Activated T-cell treated with anti-CD3 and anti-CD28 coated beads, Interleukin-2, amount 50 U/mL, for 72 hours (primary cell): ENCODE data around the gene HTRA2. TPM values are rescaled to one million over a fixed set of nuclear protein-coding genes. Genes with fewer than 3 reads are reported as not detected.
A peak's percentile ranks its signal among the peaks of the same experiment; 100 is the strongest.

ENCODE experiments used
- ATAC-seq, 2 donors: fragments of 150-1000 bp; cut with Tn5 transposase; replicated peaks in 1 of 2; 2 replicates each; pipeline ENCODE4 v1.10.0; 2021; ENCODE audit warnings: moderate library complexity in 2 of 2, mild to moderate bottlenecking in 1 of 2
- DNase-seq, 2 donors: peaks; one replicate each; pipeline ENCODE4 v3.0.0; 2021 to 2022; ENCODE audit warnings: mixed read lengths in 1 of 2
- H3K27ac Mint-ChIP-seq: one replicate; pipeline ENCODE4 v1.8.0; 2022; ENCODE audit warnings: mild to moderate bottlenecking, moderate library complexity, mixed read lengths
- H3K27me3 Mint-ChIP-seq: one replicate; pipeline ENCODE4 v1.8.0; 2022; ENCODE audit warnings: low read depth, mixed read lengths
- H3K36me3 Mint-ChIP-seq, 2 donors: one replicate each; pipeline ENCODE4 v1.8.0; 2022; ENCODE audit warnings: mixed read lengths in 2 of 2, mild to moderate bottlenecking in 1 of 2; ENCODE audit not compliant: insufficient read depth in 2 of 2
- H3K4me1 Mint-ChIP-seq: one replicate; pipeline ENCODE4 v1.8.0; 2022; ENCODE audit warnings: low read depth, mixed read lengths
- H3K4me3 Mint-ChIP-seq, 2 donors: one replicate each; pipeline ENCODE4 v1.8.0; 2022; ENCODE audit warnings: mild to moderate bottlenecking in 2 of 2, mixed read lengths in 2 of 2, moderate library complexity in 2 of 2
- H3K9me3 Mint-ChIP-seq, 2 donors: one replicate each; pipeline ENCODE4 v1.8.0; 2022; ENCODE audit warnings: mixed read lengths in 2 of 2
- total RNA-seq, 2 donors: library from RNA; stranded (reverse); gene quantifications; one replicate each; pipeline ENCODE4 v1.2.3, GENCODE V29; 2022

Gene HTRA2
- total RNA-seq, 2 donors from 2014 or later = 74.3 to 84.9 TPM

GRCh38 chr2:74503506-74504475, 25.9 kb upstream of the HTRA2 start:
- Mint-ChIP-seq H3K27me3 (peaks cover 54% of the 10 kb centered on the region), H3K36me3 (peaks cover 6 to 15% of the 10 kb centered on the region in 2 donors), H3K9me3 (no peaks in the 10 kb centered on the region), H3K4me1 (peaks cover 63% of the 10 kb centered on the region), H3K4me3 (peak overlapping the region; percentile 83 to 84), H3K27ac (no peak overlapping the region)
- ATAC-seq (no peak), DNase-seq (no peak)

- no peak for DNase-seq
- H3K27me3 Mint-ChIP-seq = peaks cover 51% of the 10 kb centered on the region
- peak overlapping the region; percentile 8 for H3K27ac Mint-ChIP-seq
- H3K4me1 Mint-ChIP-seq = peaks cover 62% of the 10 kb centered on the region
- peak overlapping the region; percentile 83 to 84 for H3K4me3 Mint-ChIP-seq
- no peaks in the 10 kb centered on the region for H3K9me3 Mint-ChIP-seq
- H3K36me3 Mint-ChIP-seq = peaks cover 6 to 15% of the 10 kb centered on the region in 2 donors
- no peak for ATAC-seq
Measured at GRCh38 chr2:74504591-74504990, 25.1 kb upstream of the HTRA2 start.

GRCh38 chr2:74505448-74506246, 24.1 kb upstream of the HTRA2 start:
- Mint-ChIP-seq H3K36me3 (peaks cover 6 to 15% of the 10 kb centered on the region in 2 donors), H3K4me3 (peak overlapping the region in 1 of 2 donors; percentile 17), H3K27me3 (peaks cover 45% of the 10 kb centered on the region), H3K9me3 (no peaks in the 10 kb centered on the region), H3K27ac (no peak overlapping the region), H3K4me1 (peaks cover 66% of the 10 kb centered on the region)
- no peak for ATAC-seq
- DNase-seq = no peak

GRCh38 chr2:74507145-74507925, 22.4 kb upstream of the HTRA2 start, which contains the start of gene PCGF1:
TSS of gene PCGF1 (minus strand) at chr2:74507695. CDS start at chr2:74507668, 27 bp downstream.
- ATAC-seq = peak; percentile 87 to 88
- Mint-ChIP-seq H3K9me3 (no peaks in the 10 kb centered on the region), H3K27ac (peak within 1 kb of the TSS; percentile 98), H3K36me3 (peaks cover 6 to 15% of the 10 kb centered on the region in 2 donors), H3K4me3 (peak within 1 kb of the TSS; percentile 90 to 92), H3K4me1 (peaks cover 64% of the 10 kb centered on the region), H3K27me3 (peaks cover 41% of the 10 kb centered on the region)
- DNase-seq = peak; percentile 99

GRCh38 chr2:74507926-74508520, 21.7 kb upstream of the HTRA2 start:
- Mint-ChIP-seq H3K4me1 (peaks cover 64% of the 10 kb centered on the region), H3K27ac (peak overlapping the region; percentile 98), H3K36me3 (peaks cover 6 to 15% of the 10 kb centered on the region in 2 donors), H3K9me3 (no peaks in the 10 kb centered on the region), H3K4me3 (peak overlapping the region; percentile 90 to 92), H3K27me3 (peaks cover 42% of the 10 kb centered on the region)
- DNase-seq = peak; percentile 32 to 34
- peak in 1 of 2 donors; percentile 16 for ATAC-seq

- Mint-ChIP-seq H3K4me3 (peak overlapping the region in 1 of 2 donors; percentile 52), H3K27ac (no peak overlapping the region), H3K27me3 (peaks cover 41% of the 10 kb centered on the region), H3K9me3 (no peaks in the 10 kb centered on the region), H3K36me3 (peaks cover 3 to 9% of the 10 kb centered on the region in 2 donors), H3K4me1 (peaks cover 46% of the 10 kb centered on the region)
- DNase-seq (no peak), ATAC-seq (no peak)
Measured at GRCh38 chr2:74510272-74510671, 19.5 kb upstream of the HTRA2 start.

- Mint-ChIP-seq H3K27ac (no peak overlapping the region), H3K4me3 (peak overlapping the region in 1 of 2 donors; percentile 21), H3K4me1 (peaks cover 44% of the 10 kb centered on the region), H3K9me3 (no peaks in the 10 kb centered on the region), H3K36me3 (peaks cover 3 to 6% of the 10 kb centered on the region in 2 donors), H3K27me3 (peaks cover 47% of the 10 kb centered on the region)
- ATAC-seq = no peak
- no peak for DNase-seq
Measured at GRCh38 chr2:74511104-74511989, 18.4 kb upstream of the HTRA2 start.

- H3K4me3 Mint-ChIP-seq = peak overlapping the region; percentile 59 to 71
- H3K4me1 Mint-ChIP-seq = peaks cover 38% of the 10 kb centered on the region
- H3K9me3 Mint-ChIP-seq = no peaks in the 10 kb centered on the region
- DNase-seq (no peak), ATAC-seq (no peak)
- H3K36me3 Mint-ChIP-seq = peaks cover 3 to 7% of the 10 kb centered on the region in 2 donors
- peaks cover 63% of the 10 kb centered on the region for H3K27me3 Mint-ChIP-seq
- no peak overlapping the region for H3K27ac Mint-ChIP-seq
Measured at GRCh38 chr2:74512744-74513604, 16.8 kb upstream of the HTRA2 start.

GRCh38 chr2:74513605-74514367, 15.9 kb upstream of the HTRA2 start:
- Mint-ChIP-seq H3K9me3 (no peaks in the 10 kb centered on the region), H3K4me3 (peak overlapping the region; percentile 59 to 71), H3K4me1 (peaks cover 30% of the 10 kb centered on the region), H3K27ac (no peak overlapping the region), H3K36me3 (peaks cover 3 to 7% of the 10 kb centered on the region in 2 donors), H3K27me3 (peaks cover 71% of the 10 kb centered on the region)
- peak; percentile 54 to 56 for DNase-seq
- peak; percentile 49 to 52 for ATAC-seq
